Endothelial cell of umbilical vein (primary cell): ENCODE measurements around the gene PFKL.

Source experiments
- CTCF ChIP-seq, 2 donors: IDR thresholded peaks; 1 replicate in 1 of 2; 2 replicates in 1 of 2; pipeline ENCODE4 v1.5.1; 2011; ENCODE audit warnings: low read length in 2 of 2, mild to moderate bottlenecking in 2 of 2, moderate library complexity in 2 of 2, control low read depth in 1 of 2, inconsistent platforms in 1 of 2, low read depth in 1 of 2; ENCODE audit not compliant: insufficient read depth in 1 of 2; ENCODE audit errors: extremely low read depth in 1 of 2
- EZH2 ChIP-seq: IDR thresholded peaks from 2 replicates; pipeline ENCODE4 v1.6.1; 2012; ENCODE audit warnings: borderline replicate concordance, low read depth, mild to moderate bottlenecking, moderate library complexity, low read length, inconsistent platforms; ENCODE audit not compliant: severe bottlenecking
- GATA2 ChIP-seq: IDR thresholded peaks from 2 replicates; pipeline ENCODE4 v1.7.0; 2011; ENCODE audit warnings: low read depth, mild to moderate bottlenecking, moderate library complexity, mixed read lengths, low read length; ENCODE audit not compliant: insufficient read length, insufficient read depth
- JUN ChIP-seq: IDR thresholded peaks from 2 replicates; pipeline ENCODE4 v1.6.1; 2011; ENCODE audit warnings: borderline replicate concordance, low read depth; ENCODE audit not compliant: insufficient read length, insufficient read depth
- MAX ChIP-seq: IDR thresholded peaks from 2 replicates; pipeline ENCODE4 v1.6.1; 2011; ENCODE audit not compliant: insufficient read depth, insufficient read length
- POLR2AphosphoS5 ChIP-seq: IDR thresholded peaks from 2 replicates; pipeline ENCODE4 v1.6.1; 2012; ENCODE audit warnings: low read depth, mild to moderate bottlenecking, control low read depth, low read length, moderate library complexity; ENCODE audit not compliant: insufficient read depth

GRCh38 chr21:44347911-44348451 is 48.1 kb downstream of the PFKL start:
- TF ChIP-seq CTCF (IDR thresholded peaks at IDR 0.05; ENCODE audit: extremely low read depth in 1 of 2, insufficient read depth in 1 of 2, low read depth in 1 of 2, low read length in 2 of 2) (no peak), POLR2AphosphoS5 (no peak), MAX (no peak), EZH2 (no peak), JUN (no peak), GATA2 (no peak)
